ENCODE results near the gene PSPH. TPM values are rescaled to one million over a fixed set of nuclear protein-coding genes. Genes with fewer than 3 reads are reported as not detected.
"Not testable (repeated sequence)": the region's sequence is repeated elsewhere in the genome, so short reads cannot be mapped to it uniquely, and the experiment has no call there.

Gene PSPH
- total and polyA plus RNA-seq, 2 donors (not counting 1 experiment from before 2014, with no cell fraction given) = 2.0 to 6.2 TPM

GRCh38 chr7:56097700-56098099, 46.5 kb upstream of the PSPH start:
- CTCF ChIA-PET = no interaction called here
- 89% methylated on average over 3 of the region's 5 CpGs for WGBS (ENCODE audit: insufficient coverage)
- no peak for ATAC-seq (ENCODE audit: low read depth)

GRCh38 chr7:56092789-56093531, 41.7 kb upstream of the PSPH start, which contains the start of gene PHKG1:
PHKG1 (minus strand) TSS chr7:56092952; CDS start chr7:56088941, 4,011 bp downstream.
- Mint-ChIP-seq H3K4me1 (no peaks in the 10 kb centered on the region), H3K27me3 (no peaks in the 10 kb centered on the region), H3K4me3 (no peak within 1 kb of the TSS), H3K9me3 (ENCODE audit: insufficient read depth) (no peaks in the 10 kb centered on the region), H3K27ac (no peak within 1 kb of the TSS)
- H3K27ac ChIP-seq (ENCODE audit: low read length in 2 of 2) = no peak within 1 kb of the TSS
- H3K36me3 ChIP-seq (replicated peaks in 1 of 2; ENCODE audit: control extremely low read depth in 1 of 2, control insufficient read depth in 1 of 2, extremely low read depth in 1 of 2, insufficient read depth in 2 of 2, low read length in 1 of 2) = peaks cover 0 to 3% of the 10 kb centered on the region in 2 experiments
- no peak within 1 kb of the TSS for H3K9ac ChIP-seq (ENCODE audit: low read length)
- ChIA-PET POLR2A (no interaction called here), CTCF (no interaction called here)
- intact Hi-C loops (cut with micrococcal nuclease) = no loop called here
- H3K9me3 ChIP-seq (ENCODE audit: control extremely low read depth in 1 of 3, control insufficient read depth in 2 of 3, insufficient read depth in 1 of 3, low read length in 2 of 3) = no peaks in the 10 kb centered on the region
- no peak within 1 kb of the TSS for H2AFZ ChIP-seq (ENCODE audit: insufficient read depth, low read depth, low read length, poor library complexity, severe bottlenecking)
- H3K4me3 ChIP-seq (ENCODE audit: control extremely low read depth in 1 of 5, extremely low read depth in 1 of 5, insufficient read depth in 1 of 5, low read depth in 2 of 5, low read length in 4 of 5) = no peak within 1 kb of the TSS
- no peaks in the 10 kb centered on the region for H3K4me1 ChIP-seq (ENCODE audit: control insufficient read depth in 2 of 2, insufficient read depth in 2 of 2, low read length in 2 of 2)
- H4K20me1 ChIP-seq (ENCODE audit: control insufficient read depth, insufficient read depth, low read length, poor library complexity, severe bottlenecking) = no peaks in the 10 kb centered on the region
- 85% methylated on average over 14 of the region's 19 CpGs for WGBS (ENCODE audit: insufficient coverage)
- H3K79me2 ChIP-seq (ENCODE audit: control insufficient read depth, insufficient read depth, low read length) = no peaks in the 10 kb centered on the region
- H3K4me2 ChIP-seq (replicated peaks; ENCODE audit: low read depth, low read length, poor library complexity, severe bottlenecking) = no peak within 1 kb of the TSS
- H3K27me3 ChIP-seq (replicated peaks in 1 of 4; ENCODE audit: control extremely low read depth in 1 of 4, control insufficient read depth in 3 of 4, insufficient read depth in 4 of 4, low read length in 3 of 4) = no peaks in the 10 kb centered on the region
- no peak for DNase-seq
- TF ChIP-seq EZH2 (IDR thresholded peaks at IDR 0.05; ENCODE audit: borderline replicate concordance, insufficient read depth, low read depth, low read length, poor library complexity, severe bottlenecking) (no peak), CTCF (IDR thresholded peaks at IDR 0.05) (no peak)
- ATAC-seq (ENCODE audit: low read depth) = no peak

More at GRCh38 chr7:56097700-56098099, 46.5 kb upstream of the PSPH start:
- Histone ChIP-seq H3K4me3 (ENCODE audit: control extremely low read depth in 1 of 5, extremely low read depth in 1 of 5, insufficient read depth in 1 of 5, low read depth in 2 of 5, low read length in 4 of 5) (no peak overlapping the region), H3K36me3 (replicated peaks in 1 of 2; ENCODE audit: control extremely low read depth in 1 of 2, control insufficient read depth in 1 of 2, extremely low read depth in 1 of 2, insufficient read depth in 2 of 2, low read length in 1 of 2) (peaks cover 13 to 36% of the 10 kb centered on the region in 2 experiments), H3K79me2 (ENCODE audit: control insufficient read depth, insufficient read depth, low read length) (no peaks in the 10 kb centered on the region), H3K4me2 (replicated peaks; ENCODE audit: low read depth, low read length, poor library complexity, severe bottlenecking) (no peak overlapping the region), H3K9ac (ENCODE audit: low read length) (no peak overlapping the region), H3K27ac (ENCODE audit: low read length in 2 of 2) (no peak overlapping the region), H3K9me3 (ENCODE audit: control extremely low read depth in 1 of 3, control insufficient read depth in 2 of 3, insufficient read depth in 1 of 3, low read length in 2 of 3) (no peaks in the 10 kb centered on the region), H2AFZ (ENCODE audit: insufficient read depth, low read depth, low read length, poor library complexity, severe bottlenecking) (no peak overlapping the region), H4K20me1 (ENCODE audit: control insufficient read depth, insufficient read depth, low read length, poor library complexity, severe bottlenecking) (no peaks in the 10 kb centered on the region), H3K27me3 (replicated peaks in 1 of 4; ENCODE audit: control extremely low read depth in 1 of 4, control insufficient read depth in 3 of 4, insufficient read depth in 4 of 4, low read length in 3 of 4) (no peaks in the 10 kb centered on the region), H3K4me1 (ENCODE audit: control insufficient read depth in 2 of 2, insufficient read depth in 2 of 2, low read length in 2 of 2) (no peaks in the 10 kb centered on the region)
- H3K4me1 Mint-ChIP-seq = no peaks in the 10 kb centered on the region
- intact Hi-C loops (cut with micrococcal nuclease) = no loop called here
- H3K9me3 Mint-ChIP-seq (ENCODE audit: insufficient read depth) = no peaks in the 10 kb centered on the region
- DNase-seq = no peak
- POLR2A ChIA-PET = interaction anchor here (0.7 kb wide), 1 partner anchor 955 kb away, joined by 3 read pairs; no protein-coding TSS in a partner anchor
- TF ChIP-seq EZH2 (IDR thresholded peaks at IDR 0.05; ENCODE audit: borderline replicate concordance, insufficient read depth, low read depth, low read length, poor library complexity, severe bottlenecking) = no peak
- H3K27ac Mint-ChIP-seq = no peak overlapping the region
- no peak overlapping the region for H3K4me3 Mint-ChIP-seq
- H3K27me3 Mint-ChIP-seq = no peaks in the 10 kb centered on the region

DNA sequence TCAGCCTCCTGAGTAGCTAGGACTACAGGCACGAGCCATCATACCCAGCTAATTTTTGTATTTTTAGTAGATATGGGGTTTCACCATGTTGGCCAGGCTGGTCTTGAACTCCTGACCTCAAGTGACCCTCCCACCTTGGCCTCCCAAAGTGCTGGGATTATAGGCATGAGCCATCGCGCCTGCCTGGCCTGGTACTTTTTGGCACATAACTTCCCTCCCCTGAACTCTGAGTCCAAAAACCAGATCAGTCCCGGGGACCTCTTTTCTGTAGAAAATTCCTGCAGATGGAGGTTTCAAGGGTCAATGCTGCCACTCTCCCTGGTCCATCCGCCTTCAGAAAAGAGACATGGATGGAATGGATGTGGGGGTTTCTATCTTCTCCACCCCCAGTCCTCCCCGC, 41.1 kb upstream of the PSPH start:
- DNase-seq; H3K36me3 ChIP-seq (replicated peaks in 1 of 2; ENCODE audit: control extremely low read depth in 1 of 2, control insufficient read depth in 1 of 2, extremely low read depth in 1 of 2, insufficient read depth in 2 of 2, low read length in 1 of 2); H3K9me3 ChIP-seq (ENCODE audit: control extremely low read depth in 1 of 3, control insufficient read depth in 2 of 3, insufficient read depth in 1 of 3, low read length in 2 of 3); H3K4me1 Mint-ChIP-seq; H4K20me1 ChIP-seq (ENCODE audit: control insufficient read depth, insufficient read depth, low read length, poor library complexity, severe bottlenecking); ATAC-seq (ENCODE audit: low read depth); CTCF ChIA-PET; H3K4me3 Mint-ChIP-seq; H3K4me3 ChIP-seq (ENCODE audit: control extremely low read depth in 1 of 5, extremely low read depth in 1 of 5, insufficient read depth in 1 of 5, low read depth in 2 of 5, low read length in 4 of 5); H3K9ac ChIP-seq (ENCODE audit: low read length); H3K9me3 Mint-ChIP-seq (ENCODE audit: insufficient read depth); H3K79me2 ChIP-seq (ENCODE audit: control insufficient read depth, insufficient read depth, low read length); intact Hi-C loops (cut with micrococcal nuclease); H3K4me2 ChIP-seq (replicated peaks; ENCODE audit: low read depth, low read length, poor library complexity, severe bottlenecking); H3K27me3 Mint-ChIP-seq; H3K27ac ChIP-seq (ENCODE audit: low read length in 2 of 2); H2AFZ ChIP-seq (ENCODE audit: insufficient read depth, low read depth, low read length, poor library complexity, severe bottlenecking); POLR2A ChIA-PET; H3K27me3 ChIP-seq (replicated peaks in 1 of 4; ENCODE audit: control extremely low read depth in 1 of 4, control insufficient read depth in 3 of 4, insufficient read depth in 4 of 4, low read length in 3 of 4); H3K4me1 ChIP-seq (ENCODE audit: control insufficient read depth in 2 of 2, insufficient read depth in 2 of 2, low read length in 2 of 2); H3K27ac Mint-ChIP-seq: not testable (repeated sequence)
- 100% methylated on average over 3 of the region's 6 CpGs for WGBS (ENCODE audit: insufficient coverage)
